ENCODE data around the gene RFT1.

Gene RFT1

DNA sequence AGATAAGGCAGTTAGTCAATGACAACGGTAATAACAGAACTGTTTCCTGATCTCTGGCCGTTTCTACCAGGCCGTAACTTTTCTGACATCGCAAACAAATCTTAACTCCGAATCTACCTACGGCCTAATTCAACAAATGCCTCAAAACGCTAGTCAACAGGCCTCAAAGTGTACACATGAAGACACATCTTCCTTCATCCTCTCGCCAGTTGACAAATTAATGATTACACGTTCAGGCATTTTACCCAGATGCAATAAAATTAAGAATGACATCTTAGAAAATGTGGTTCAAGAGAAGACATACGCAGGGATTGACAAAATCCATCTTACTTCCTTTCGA is 85.9 kb downstream of the RFT1 start:
- Histone ChIP-seq H3K9me3 (ENCODE audit: control insufficient read depth, insufficient read depth, low read length) (no peaks in the 10 kb centered on the region), H3K4me3 (ENCODE audit: low read length) (no peak overlapping the region; the same call in 1 of the 2 replicates), H3K36me3 (ENCODE audit: control insufficient read depth, insufficient read depth, low read length) (no peaks in the 10 kb centered on the region; the same call in 1 of the 2 replicates), H3K4me1 (ENCODE audit: control insufficient read depth, insufficient read depth, low read length) (0 out of 2 replicates have a peak, but pooled peaks cover 1% of the 10 kb centered on the region), H3K27me3 (ENCODE audit: control insufficient read depth, insufficient read depth, low read length) (peaks cover 8% of the 10 kb centered on the region; the same call in 1 of the 2 replicates), H3K27ac (ENCODE audit: low read length) (no peak overlapping the region)
- no CpG with 5 or more reads among the region's 11 CpGs for WGBS (ENCODE audit: insufficient coverage, insufficient read length)
- DNase-seq (ENCODE audit: low read depth, low spot score), result no peak

DNA sequence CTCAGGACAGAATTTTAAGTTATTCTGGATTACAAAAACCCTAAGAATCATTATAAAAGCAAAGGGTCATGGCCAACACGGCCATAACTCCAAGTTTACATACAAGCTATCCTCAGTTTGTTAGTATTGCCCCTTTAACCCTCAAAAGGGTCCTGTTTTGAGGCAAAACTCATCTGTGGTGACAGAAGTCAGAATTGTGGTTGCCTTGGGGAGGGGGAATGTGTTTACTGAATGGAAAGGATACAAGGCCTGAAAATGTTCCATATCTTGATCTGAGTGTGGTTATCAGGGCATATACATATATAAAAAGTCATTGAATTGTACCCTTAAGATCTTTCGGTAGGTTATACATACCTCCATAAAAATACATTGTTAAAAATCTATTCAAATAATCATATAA is 86.5 kb downstream of the RFT1 start:
- no peak overlapping the region for H3K27ac ChIP-seq (ENCODE audit: low read length)
- no peak overlapping the region for H3K4me3 ChIP-seq (ENCODE audit: low read length)
- no CpG with 5 or more reads among the region's 2 CpGs for WGBS (ENCODE audit: insufficient coverage, insufficient read length)
- DNase-seq (ENCODE audit: low read depth, low spot score), result no peak
- 0 out of 2 replicates have a peak, but pooled peaks cover 1% of the 10 kb centered on the region for H3K4me1 ChIP-seq (ENCODE audit: control insufficient read depth, insufficient read depth, low read length)
- H3K27me3 ChIP-seq (ENCODE audit: control insufficient read depth, insufficient read depth, low read length), result peaks cover 8% of the 10 kb centered on the region; the same call in 1 of the 2 replicates
- no peaks in the 10 kb centered on the region for H3K9me3 ChIP-seq (ENCODE audit: control insufficient read depth, insufficient read depth, low read length)
- no peaks in the 10 kb centered on the region; the same call in 1 of the 2 replicates for H3K36me3 ChIP-seq (ENCODE audit: control insufficient read depth, insufficient read depth, low read length)

DNA sequence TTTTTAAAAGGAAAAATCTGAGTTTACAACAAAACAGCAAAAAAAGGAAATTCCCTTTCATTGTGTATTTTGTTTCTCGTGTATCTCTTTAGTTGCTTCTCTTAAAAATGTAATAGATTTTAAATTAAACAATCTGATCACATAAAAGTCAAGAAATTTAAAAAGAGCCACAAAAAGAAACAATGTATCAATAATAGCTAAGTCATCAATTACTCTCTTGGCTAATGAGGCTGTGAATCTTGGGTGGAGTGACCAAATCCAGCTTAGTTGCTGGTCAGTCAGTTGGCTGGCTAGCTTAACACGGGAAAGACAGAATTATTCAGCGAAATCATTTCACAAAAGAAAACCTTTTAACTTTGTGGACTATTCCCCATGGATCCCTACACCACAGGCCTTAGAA is 87.6 kb downstream of the RFT1 start:
- no peak for DNase-seq (ENCODE audit: low read depth, low spot score)
- H3K27ac ChIP-seq (ENCODE audit: low read length), result no peak overlapping the region
- H3K27me3 ChIP-seq (ENCODE audit: control insufficient read depth, insufficient read depth, low read length), result peaks cover 6% of the 10 kb centered on the region; the same call in 1 of the 2 replicates
- 0 out of 2 replicates have a peak, but pooled peaks cover 1% of the 10 kb centered on the region for H3K4me1 ChIP-seq (ENCODE audit: control insufficient read depth, insufficient read depth, low read length)
- no peaks in the 10 kb centered on the region; the same call in 1 of the 2 replicates for H3K36me3 ChIP-seq (ENCODE audit: control insufficient read depth, insufficient read depth, low read length)
- no peak overlapping the region for H3K4me3 ChIP-seq (ENCODE audit: low read length)
- no CpG with 5 or more reads among the region's 3 CpGs for WGBS (ENCODE audit: insufficient coverage, insufficient read length)
- H3K9me3 ChIP-seq (ENCODE audit: control insufficient read depth, insufficient read depth, low read length), result no peaks in the 10 kb centered on the region

DNA sequence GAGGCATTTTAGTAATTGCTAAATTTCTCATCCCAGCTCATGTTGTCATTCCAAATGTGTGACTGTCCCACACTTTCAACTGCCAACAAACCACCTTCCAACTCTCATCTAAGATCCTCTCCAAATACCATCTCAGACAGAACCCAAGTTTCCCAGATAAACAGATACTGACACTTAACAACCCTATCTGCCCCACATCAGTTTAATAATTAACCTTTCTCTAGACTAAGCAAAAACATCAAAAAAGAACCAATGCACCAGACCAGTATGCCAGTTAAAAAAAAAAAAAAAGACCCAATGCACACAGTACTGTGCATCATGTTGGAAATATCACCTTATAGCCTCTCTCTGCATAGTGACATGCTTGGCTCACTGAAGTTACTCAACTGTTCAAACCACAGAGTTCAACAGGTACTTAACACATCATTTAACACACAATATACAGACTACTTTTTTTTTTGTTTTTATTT is 89.8 kb downstream of the RFT1 start:
- Histone ChIP-seq H3K27me3 (ENCODE audit: control insufficient read depth, insufficient read depth, low read length) (peaks cover 2% of the 10 kb centered on the region; the same call in 1 of the 2 replicates), H3K4me3 (ENCODE audit: low read length) (no peak overlapping the region), H3K9me3 (ENCODE audit: control insufficient read depth, insufficient read depth, low read length) (no peaks in the 10 kb centered on the region), H3K27ac (ENCODE audit: low read length) (no peak overlapping the region), H3K4me1 (ENCODE audit: control insufficient read depth, insufficient read depth, low read length) (no peaks in the 10 kb centered on the region), H3K36me3 (ENCODE audit: control insufficient read depth, insufficient read depth, low read length) (no peaks in the 10 kb centered on the region)
- DNase-seq (ENCODE audit: low read depth, low spot score), result no peak

DNA sequence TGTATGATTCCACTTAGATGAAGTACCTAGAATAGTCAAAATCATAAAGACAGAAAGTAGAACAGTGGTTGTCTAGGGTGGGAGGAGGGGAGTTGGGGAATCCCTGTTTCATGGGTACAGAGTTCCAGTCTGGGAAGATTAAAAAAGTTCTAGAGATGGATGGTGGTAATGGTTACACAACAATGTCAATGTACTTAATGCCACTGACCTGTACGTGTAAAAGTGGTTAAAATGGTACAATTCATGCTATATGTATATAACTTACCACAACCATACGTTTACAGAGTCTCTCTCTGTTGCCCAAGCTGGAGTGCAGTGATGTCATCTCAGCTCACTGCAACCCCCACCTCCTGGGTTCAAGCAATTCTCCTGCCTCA is 90.9 kb downstream of the RFT1 start:
- DNase-seq (ENCODE audit: low read depth, low spot score), result no peak
- no peaks in the 10 kb centered on the region for H3K36me3 ChIP-seq (ENCODE audit: control insufficient read depth, insufficient read depth, low read length)
- peaks cover 2% of the 10 kb centered on the region; the same call in 1 of the 2 replicates for H3K27me3 ChIP-seq (ENCODE audit: control insufficient read depth, insufficient read depth, low read length)
- H3K4me3 ChIP-seq (ENCODE audit: low read length), result no peak overlapping the region
- no CpG with 5 or more reads among the region's 2 CpGs for WGBS (ENCODE audit: insufficient coverage, insufficient read length)
- no peak overlapping the region for H3K27ac ChIP-seq (ENCODE audit: low read length)
- H3K9me3 ChIP-seq (ENCODE audit: control insufficient read depth, insufficient read depth, low read length), result no peaks in the 10 kb centered on the region
- H3K4me1 ChIP-seq (ENCODE audit: control insufficient read depth, insufficient read depth, low read length), result no peaks in the 10 kb centered on the region

DNA sequence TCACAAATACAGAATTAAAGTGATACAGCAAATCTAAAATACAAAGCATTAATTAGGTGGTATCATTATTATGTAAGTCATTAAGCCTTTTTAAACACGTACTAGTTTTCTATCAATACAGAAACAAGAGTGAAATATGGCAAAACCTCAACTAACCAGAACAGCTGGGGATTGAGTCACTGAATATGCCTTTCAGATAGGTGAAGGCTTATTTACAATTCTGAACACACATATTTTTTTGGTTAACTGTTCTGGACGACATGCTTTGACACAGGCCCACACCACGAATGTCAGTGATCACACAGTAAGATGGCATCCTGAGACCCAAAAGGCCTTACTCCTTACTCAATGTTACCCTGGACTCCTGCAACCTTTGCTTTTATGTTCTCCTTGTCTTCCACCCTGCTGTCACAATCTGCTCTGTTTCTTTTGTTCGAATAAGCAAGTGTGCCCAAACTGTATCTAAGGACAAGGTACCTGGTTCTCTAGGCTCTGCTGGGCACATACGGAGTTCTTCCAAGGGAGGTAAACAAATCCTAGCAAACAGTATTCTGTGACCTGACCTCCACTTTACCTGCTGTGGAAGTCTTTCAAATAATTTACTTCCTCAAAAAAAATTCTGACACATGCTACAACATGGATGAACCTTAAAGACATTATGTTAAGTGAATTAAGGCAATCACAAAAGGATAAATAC is 91.4 kb downstream of the RFT1 start:
- peaks cover 2% of the 10 kb centered on the region; the same call in 1 of the 2 replicates for H3K27me3 ChIP-seq (ENCODE audit: control insufficient read depth, insufficient read depth, low read length)
- DNase-seq (ENCODE audit: low read depth, low spot score), result no peak
- H3K4me1 ChIP-seq (ENCODE audit: control insufficient read depth, insufficient read depth, low read length), result no peaks in the 10 kb centered on the region
- H3K9me3 ChIP-seq (ENCODE audit: control insufficient read depth, insufficient read depth, low read length), result no peaks in the 10 kb centered on the region
- H3K36me3 ChIP-seq (ENCODE audit: control insufficient read depth, insufficient read depth, low read length), result no peaks in the 10 kb centered on the region
- H3K4me3 ChIP-seq (ENCODE audit: low read length), result no peak overlapping the region
- WGBS (ENCODE audit: insufficient coverage, insufficient read length), result no CpG with 5 or more reads among the region's 5 CpGs
- no peak overlapping the region for H3K27ac ChIP-seq (ENCODE audit: low read length)
